Astrocyte (in vitro differentiated cells and primary cell): ENCODE measurements around the gene COPE. TPM values are rescaled to one million over a fixed set of nuclear protein-coding genes. Genes with fewer than 3 reads are reported as not detected.
A peak's percentile ranks its signal among the peaks of the same experiment; 100 is the strongest.
"Not testable (repeated sequence)": the region's sequence is repeated elsewhere in the genome, so short reads cannot be mapped to it uniquely, and the experiment has no call there.

ENCODE experiments used
- DNase-seq: peaks from one replicate; pipeline ENCODE4 v3.0.0-alpha.2; 2010; ENCODE audit warnings: low read depth
- FAIRE-seq: peaks from 2 replicates; lab custom pipeline; 2011; peaks lifted over from hg19 to GRCh38; lab: Jason Lieb, UNC
- H2AFZ ChIP-seq: 2 replicates; pipeline ENCODE4 v1.6.0; 2012; ENCODE audit warnings: low read depth, low read length, inconsistent platforms
- H3K27ac ChIP-seq: 2 replicates; pipeline ENCODE4 v1.5.1; 2011; ENCODE audit warnings: low read depth, low read length, inconsistent platforms
- H3K27me3 ChIP-seq: 2 replicates; pipeline ENCODE4 v1.6.0; 2011; ENCODE audit warnings: low read length, inconsistent platforms; ENCODE audit not compliant: insufficient read depth
- H3K36me3 ChIP-seq: 2 replicates; pipeline ENCODE4 v1.5.1; 2011; ENCODE audit warnings: low read length, inconsistent platforms; ENCODE audit not compliant: insufficient read depth
- H3K4me1 ChIP-seq: 2 replicates; pipeline ENCODE4 v1.5.1; 2011; ENCODE audit warnings: low read length, inconsistent platforms; ENCODE audit not compliant: insufficient read depth
- H3K4me2 ChIP-seq: 2 replicates; pipeline ENCODE4 v1.6.0; 2012; ENCODE audit warnings: low read length, inconsistent platforms
- H3K4me3 ChIP-seq: 2 replicates; pipeline ENCODE4 v1.5.1; 2011; ENCODE audit warnings: low read depth, mild to moderate bottlenecking, low read length, inconsistent platforms; ENCODE audit not compliant: insufficient read depth
- H3K79me2 ChIP-seq: 2 replicates; pipeline ENCODE4 v1.6.0; 2012; ENCODE audit warnings: mild to moderate bottlenecking, low read length, inconsistent platforms; ENCODE audit not compliant: insufficient read depth
- H3K9ac ChIP-seq: 2 replicates; pipeline ENCODE4 v1.6.0; 2012; ENCODE audit warnings: mild to moderate bottlenecking, low read length, inconsistent platforms
- H3K9me3 ChIP-seq: 2 replicates; pipeline ENCODE4 v1.5.1; 2012; ENCODE audit warnings: low read depth, mild to moderate bottlenecking, low read length, inconsistent platforms; ENCODE audit not compliant: insufficient read depth
- H4K20me1 ChIP-seq: 2 replicates; pipeline ENCODE4 v1.6.0; 2012; ENCODE audit warnings: low read length, inconsistent platforms; ENCODE audit not compliant: insufficient read depth
- H3K27ac Mint-ChIP-seq: one replicate; pipeline ENCODE4 v1.8.0; 2021; ENCODE audit warnings: mild to moderate bottlenecking, mixed read lengths; ENCODE audit not compliant: unreplicated experiment
- H3K27me3 Mint-ChIP-seq: one replicate; pipeline ENCODE4 v1.8.0; 2021; ENCODE audit warnings: low read depth, mixed read lengths; ENCODE audit not compliant: unreplicated experiment
- H3K36me3 Mint-ChIP-seq: one replicate; pipeline ENCODE4 v1.8.0; 2021; ENCODE audit warnings: low read depth, mixed read lengths; ENCODE audit not compliant: unreplicated experiment
- H3K4me1 Mint-ChIP-seq: one replicate; pipeline ENCODE4 v1.8.0; 2021; ENCODE audit warnings: low read depth, mixed read lengths; ENCODE audit not compliant: unreplicated experiment
- H3K4me3 Mint-ChIP-seq: one replicate; pipeline ENCODE4 v1.8.0; 2021; ENCODE audit warnings: mild to moderate bottlenecking, moderate library complexity, mixed read lengths; ENCODE audit not compliant: unreplicated experiment
- H3K9me3 Mint-ChIP-seq: one replicate; pipeline ENCODE4 v1.8.0; 2021; ENCODE audit warnings: mild to moderate bottlenecking, mixed read lengths; ENCODE audit not compliant: unreplicated experiment
- CTCF ChIP-seq: IDR thresholded peaks from 2 replicates; pipeline ENCODE4 v1.5.1; 2011; ENCODE audit warnings: low read depth, mild to moderate bottlenecking, inconsistent platforms, low read length, moderate library complexity; ENCODE audit not compliant: insufficient read depth
- EZH2 ChIP-seq: IDR thresholded peaks from 2 replicates; pipeline ENCODE4 v1.6.1; 2012; ENCODE audit warnings: mild to moderate bottlenecking, low read length, inconsistent platforms; ENCODE audit not compliant: insufficient read depth
- total RNA-seq: library from RNA; stranded (reverse); gene quantifications from 2 replicates; pipeline ENCODE4 v1.2.1, GENCODE V29; 2021

Gene COPE
- total RNA-seq, 1 donor from 2014 or later: 298 TPM

DNA sequence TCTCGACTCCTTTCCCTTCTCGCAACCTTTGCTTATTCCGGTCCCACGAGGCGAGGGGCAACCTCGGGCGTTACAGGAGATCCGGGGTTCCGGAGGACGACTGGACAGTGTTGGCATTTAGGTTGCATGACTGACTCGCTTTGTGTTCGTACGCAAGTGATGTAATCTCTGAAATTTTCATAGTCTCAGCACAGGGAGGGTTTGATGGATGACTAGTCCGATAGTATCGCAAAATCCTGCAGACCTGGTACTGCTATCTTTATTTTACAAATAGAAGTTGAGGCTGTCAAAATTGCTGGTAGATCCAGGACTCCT lies 670 bp upstream of the COPE start:
- peak overlapping the region; percentile 99 for H3K4me3 ChIP-seq
- H3K4me3 Mint-ChIP-seq: peak overlapping the region; percentile 90
- H3K4me1 ChIP-seq: peaks cover 15% of the 10 kb centered on the region
- peaks cover 7% of the 10 kb centered on the region for H3K36me3 ChIP-seq
- H3K27me3 Mint-ChIP-seq: no peaks in the 10 kb centered on the region
- TF ChIP-seq CTCF (no peak), EZH2 (no peak)
- H3K4me1 Mint-ChIP-seq: peaks cover 11% of the 10 kb centered on the region
- H2AFZ ChIP-seq: peak overlapping the region; percentile 64
- peak overlapping the region; percentile 93 for H3K9ac ChIP-seq
- H3K9me3 Mint-ChIP-seq: no peaks in the 10 kb centered on the region
- no peaks in the 10 kb centered on the region for H3K9me3 ChIP-seq
- H4K20me1 ChIP-seq: peaks cover 68% of the 10 kb centered on the region
- peak overlapping the region; percentile 68 for H3K27ac ChIP-seq
- FAIRE-seq: no peak
- H3K36me3 Mint-ChIP-seq: peaks cover 10% of the 10 kb centered on the region
- no peaks in the 10 kb centered on the region for H3K27me3 ChIP-seq
- peaks cover 72% of the 10 kb centered on the region for H3K79me2 ChIP-seq
- H3K27ac Mint-ChIP-seq: peak overlapping the region; percentile 90
- peak overlapping the region; percentile 90 for H3K4me2 ChIP-seq
- DNase-seq: no peak

DNA sequence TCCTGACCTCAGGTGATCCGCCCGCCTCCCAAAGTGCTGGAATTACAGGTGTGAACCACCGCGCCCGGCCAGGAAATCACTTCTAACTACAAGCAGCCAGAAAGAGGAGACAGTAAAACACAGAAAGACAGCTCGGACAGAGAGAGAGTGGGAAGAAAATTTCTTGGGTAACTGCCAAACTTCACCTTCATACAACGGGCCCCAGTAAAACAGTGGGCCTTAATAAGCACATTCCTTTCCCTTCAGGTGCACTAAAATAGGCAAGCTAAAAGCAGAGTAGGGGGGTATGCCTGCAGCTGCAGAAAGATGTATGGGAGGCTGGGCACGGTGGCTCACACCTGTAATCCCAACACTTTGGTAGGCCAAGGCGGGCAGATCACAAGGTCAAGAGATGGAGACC lies 1.6 kb downstream of the COPE start:
- H3K4me3 Mint-ChIP-seq: peak overlapping the region; percentile 90
- H4K20me1 ChIP-seq: peaks cover 73% of the 10 kb centered on the region
- FAIRE-seq, H3K27me3 Mint-ChIP-seq, H3K27me3 ChIP-seq, H2AFZ ChIP-seq, H3K36me3 ChIP-seq, DNase-seq, H3K9me3 Mint-ChIP-seq, H3K9me3 ChIP-seq, H3K27ac ChIP-seq, H3K4me3 ChIP-seq: not testable (repeated sequence)
- H3K79me2 ChIP-seq: peaks cover 94% of the 10 kb centered on the region
- H3K9ac ChIP-seq: peak overlapping the region; percentile 10
- H3K27ac Mint-ChIP-seq: peak overlapping the region; percentile 58
- H3K36me3 Mint-ChIP-seq: peaks cover 10% of the 10 kb centered on the region
- peak overlapping the region; percentile 96 for H3K4me2 ChIP-seq
- H3K4me1 ChIP-seq: peaks cover 15% of the 10 kb centered on the region
- peaks cover 11% of the 10 kb centered on the region for H3K4me1 Mint-ChIP-seq

- no peaks in the 10 kb centered on the region for H3K27me3 Mint-ChIP-seq
- H3K4me3 Mint-ChIP-seq: no peak overlapping the region
- no peak overlapping the region for H3K4me3 ChIP-seq
- H2AFZ ChIP-seq: no peak overlapping the region
- no peak overlapping the region for H3K9ac ChIP-seq
- FAIRE-seq: no peak
- peaks cover 83% of the 10 kb centered on the region for H3K79me2 ChIP-seq
- H3K36me3 ChIP-seq: peaks cover 7% of the 10 kb centered on the region
- H3K27ac Mint-ChIP-seq: no peak overlapping the region
- no peak for TF ChIP-seq EZH2
- peak; percentile 17 for TF ChIP-seq CTCF
- peaks cover 8% of the 10 kb centered on the region for H3K4me1 Mint-ChIP-seq
- no peaks in the 10 kb centered on the region for H3K9me3 Mint-ChIP-seq
- H3K36me3 Mint-ChIP-seq: peaks cover 10% of the 10 kb centered on the region
- no peak overlapping the region for H3K27ac ChIP-seq
- no peak for DNase-seq
- peaks cover 68% of the 10 kb centered on the region for H4K20me1 ChIP-seq
- H3K4me2 ChIP-seq: no peak overlapping the region
- no peaks in the 10 kb centered on the region for H3K27me3 ChIP-seq
- H3K9me3 ChIP-seq: no peaks in the 10 kb centered on the region
- H3K4me1 ChIP-seq: peaks cover 15% of the 10 kb centered on the region
Observed at GRCh38 chr19:18915639-18916038, 3.5 kb downstream of the COPE start.
